Measurements from ENCODE around the gene MAGOH. TPM values are rescaled to one million over a fixed set of nuclear protein-coding genes. Genes with fewer than 3 reads are reported as not detected.

The MAGOH gene
- total RNA-seq, 1 donor from 2014 or later = 109 TPM

DNA sequence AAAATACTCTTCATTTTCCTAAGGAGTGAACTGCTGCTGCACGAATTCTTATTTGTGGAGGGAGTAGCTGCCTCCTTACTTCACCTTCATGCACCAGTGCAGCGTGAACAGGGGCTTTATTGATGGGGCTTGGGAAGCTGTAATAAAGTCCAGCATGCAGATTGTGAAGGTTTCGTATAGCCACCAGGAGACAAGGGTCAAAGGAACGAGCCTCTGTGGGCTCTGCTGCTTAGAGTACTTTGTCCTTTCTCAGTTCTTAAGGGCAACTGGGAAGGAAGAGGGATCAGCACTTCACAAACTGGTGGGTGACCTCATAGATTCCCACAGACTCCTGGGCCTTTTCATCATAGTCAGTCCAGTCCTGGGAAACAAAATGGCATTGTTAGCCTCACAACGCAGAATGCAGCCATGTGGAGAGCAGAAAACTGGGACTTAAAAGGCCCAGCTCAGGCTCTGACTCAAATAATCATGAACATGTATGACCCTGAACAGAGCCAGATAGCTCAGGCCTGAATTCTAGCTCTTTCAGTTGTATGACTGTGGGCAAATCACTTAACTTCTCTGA, 23.9 kb downstream of the MAGOH start:
- Histone ChIP-seq H4K20me1 (ENCODE audit: low read depth) (no peaks in the 10 kb centered on the region), H3K4me1 (peaks cover 6% of the 10 kb centered on the region), H3K27ac (no peak overlapping the region), H2AFZ (replicated peaks) (no peak overlapping the region), H3K4me3 (no peak overlapping the region), H3K9ac (no peak overlapping the region), H3K9me3 (ENCODE audit: low read depth) (no peaks in the 10 kb centered on the region), H3K27me3 (no peaks in the 10 kb centered on the region), H3K4me2 (no peak overlapping the region), H3F3A (ENCODE audit: low read depth) (peaks cover 6% of the 10 kb centered on the region), H3K36me3 (peaks cover 8% of the 10 kb centered on the region), H3K79me2 (ENCODE audit: low read depth) (peaks cover 10% of the 10 kb centered on the region)
- no peak for TF ChIP-seq EZH2 (IDR thresholded peaks at IDR 0.05)
- no peak for TF ChIP-seq EZH2phosphoT487 (IDR thresholded peaks at IDR 0.05)
- TF ChIP-seq, protein P1, sequence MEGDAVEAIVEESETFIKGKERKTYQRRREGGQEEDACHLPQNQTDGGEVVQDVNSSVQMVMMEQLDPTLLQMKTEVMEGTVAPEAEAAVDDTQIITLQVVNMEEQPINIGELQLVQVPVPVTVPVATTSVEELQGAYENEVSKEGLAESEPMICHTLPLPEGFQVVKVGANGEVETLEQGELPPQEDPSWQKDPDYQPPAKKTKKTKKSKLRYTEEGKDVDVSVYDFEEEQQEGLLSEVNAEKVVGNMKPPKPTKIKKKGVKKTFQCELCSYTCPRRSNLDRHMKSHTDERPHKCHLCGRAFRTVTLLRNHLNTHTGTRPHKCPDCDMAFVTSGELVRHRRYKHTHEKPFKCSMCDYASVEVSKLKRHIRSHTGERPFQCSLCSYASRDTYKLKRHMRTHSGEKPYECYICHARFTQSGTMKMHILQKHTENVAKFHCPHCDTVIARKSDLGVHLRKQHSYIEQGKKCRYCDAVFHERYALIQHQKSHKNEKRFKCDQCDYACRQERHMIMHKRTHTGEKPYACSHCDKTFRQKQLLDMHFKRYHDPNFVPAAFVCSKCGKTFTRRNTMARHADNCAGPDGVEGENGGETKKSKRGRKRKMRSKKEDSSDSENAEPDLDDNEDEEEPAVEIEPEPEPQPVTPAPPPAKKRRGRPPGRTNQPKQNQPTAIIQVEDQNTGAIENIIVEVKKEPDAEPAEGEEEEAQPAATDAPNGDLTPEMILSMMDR (IDR thresholded peaks at IDR 0.05) = no peak
- H3K27ac Mint-ChIP-seq = no peak overlapping the region
- no peak for DNase-seq (ENCODE audit: low spot score)
- H3K9me3 Mint-ChIP-seq = no peaks in the 10 kb centered on the region
- H3K27me3 Mint-ChIP-seq (ENCODE audit: insufficient read depth, low read depth) = peaks cover 2% of the 10 kb centered on the region
- H3K4me3 Mint-ChIP-seq = no peak overlapping the region
- peaks cover 10% of the 10 kb centered on the region for H3K4me1 Mint-ChIP-seq
- H3K36me3 Mint-ChIP-seq = peaks cover 35% of the 10 kb centered on the region

DNA sequence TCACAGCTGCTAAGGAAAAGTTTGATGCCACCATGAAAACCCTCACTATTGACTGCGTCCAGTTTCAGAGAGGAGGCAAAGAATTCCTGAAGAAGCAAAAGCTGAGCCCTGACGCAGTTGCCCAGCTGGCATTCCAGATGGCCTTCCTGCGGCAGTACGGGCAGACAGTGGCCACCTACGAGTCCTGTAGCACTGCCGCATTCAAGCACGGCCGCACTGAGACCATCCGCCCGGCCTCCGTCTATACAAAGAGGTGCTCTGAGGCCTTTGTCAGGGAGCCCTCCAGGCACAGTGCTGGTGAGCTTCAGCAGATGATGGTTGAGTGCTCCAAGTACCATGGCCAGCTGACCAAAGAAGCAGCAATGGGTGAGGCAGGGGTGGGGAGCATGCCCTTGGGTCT, 27.4 kb downstream of the MAGOH start:
- no peaks in the 10 kb centered on the region for H3K79me2 ChIP-seq (ENCODE audit: low read depth)
- peaks cover 21% of the 10 kb centered on the region for H3K36me3 ChIP-seq
- no peak for TF ChIP-seq EZH2phosphoT487 (IDR thresholded peaks at IDR 0.05)
- TF ChIP-seq, protein P1 (IDR thresholded peaks at IDR 0.05) = no peak
- TF ChIP-seq EZH2 (IDR thresholded peaks at IDR 0.05) = no peak
- H3F3A ChIP-seq (ENCODE audit: low read depth) = peaks cover 6% of the 10 kb centered on the region
- H3K4me1 ChIP-seq = no peaks in the 10 kb centered on the region
- H3K27me3 ChIP-seq = no peaks in the 10 kb centered on the region
- Mint-ChIP-seq H3K9me3 (peaks cover 14% of the 10 kb centered on the region), H3K36me3 (peaks cover 49% of the 10 kb centered on the region), H3K27ac (no peak overlapping the region), H3K4me3 (no peak overlapping the region), H3K4me1 (no peaks in the 10 kb centered on the region), H3K27me3 (ENCODE audit: insufficient read depth, low read depth) (peaks cover 4% of the 10 kb centered on the region)
- no peak overlapping the region for H3K4me2 ChIP-seq
- no peaks in the 10 kb centered on the region for H4K20me1 ChIP-seq (ENCODE audit: low read depth)
- no peak overlapping the region for H3K27ac ChIP-seq
- H3K4me3 ChIP-seq = no peak overlapping the region
- H3K9me3 ChIP-seq (ENCODE audit: low read depth) = peaks cover 8% of the 10 kb centered on the region
- no peak overlapping the region for H3K9ac ChIP-seq
- H2AFZ ChIP-seq (replicated peaks) = no peak overlapping the region
- DNase-seq (ENCODE audit: low spot score) = no peak

DNA sequence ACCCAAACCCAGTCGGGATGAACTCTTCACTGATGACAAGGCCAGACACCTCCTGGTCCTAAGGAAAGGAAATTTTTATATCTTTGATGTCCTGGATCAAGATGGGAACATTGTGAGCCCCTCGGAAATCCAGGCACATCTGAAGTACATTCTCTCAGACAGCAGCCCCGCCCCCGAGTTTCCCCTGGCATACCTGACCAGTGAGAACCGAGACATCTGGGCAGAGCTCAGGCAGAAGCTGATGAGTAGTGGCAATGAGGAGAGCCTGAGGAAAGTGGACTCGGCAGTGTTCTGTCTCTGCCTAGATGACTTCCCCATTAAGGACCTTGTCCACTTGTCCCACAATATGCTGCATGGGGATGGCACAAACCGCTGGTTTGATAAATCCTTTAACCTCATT, 28.0 kb downstream of the MAGOH start:
- Histone ChIP-seq H3K4me1 (no peaks in the 10 kb centered on the region), H4K20me1 (ENCODE audit: low read depth) (no peaks in the 10 kb centered on the region), H3K27me3 (no peaks in the 10 kb centered on the region), H3K36me3 (peaks cover 21% of the 10 kb centered on the region), H3F3A (ENCODE audit: low read depth) (peaks cover 6% of the 10 kb centered on the region), H3K9me3 (ENCODE audit: low read depth) (peaks cover 14% of the 10 kb centered on the region), H3K9ac (no peak overlapping the region), H3K79me2 (ENCODE audit: low read depth) (no peaks in the 10 kb centered on the region), H3K4me3 (no peak overlapping the region), H2AFZ (replicated peaks) (no peak overlapping the region), H3K4me2 (no peak overlapping the region), H3K27ac (no peak overlapping the region)
- H3K27me3 Mint-ChIP-seq (ENCODE audit: insufficient read depth, low read depth) = peaks cover 4% of the 10 kb centered on the region
- H3K27ac Mint-ChIP-seq = no peak overlapping the region
- peaks cover 19% of the 10 kb centered on the region for H3K9me3 Mint-ChIP-seq
- no peaks in the 10 kb centered on the region for H3K4me1 Mint-ChIP-seq
- H3K36me3 Mint-ChIP-seq = peaks cover 49% of the 10 kb centered on the region
- H3K4me3 Mint-ChIP-seq = no peak overlapping the region
- TF ChIP-seq EZH2 (IDR thresholded peaks at IDR 0.05) (no peak), EZH2phosphoT487 (IDR thresholded peaks at IDR 0.05) (no peak)
- TF ChIP-seq, protein P1 (IDR thresholded peaks at IDR 0.05) = no peak
- DNase-seq (ENCODE audit: low spot score) = no peak
